Ovary (tissue), 9 donors: ENCODE data around the gene ABHD6. TPM values are rescaled to one million over a fixed set of nuclear protein-coding genes. Genes with fewer than 3 reads are reported as not detected.
A peak's percentile ranks its signal among the peaks of the same experiment; 100 is the strongest.
"Not testable (repeated sequence)": the region's sequence is repeated elsewhere in the genome, so short reads cannot be mapped to it uniquely, and the experiment has no call there.

Experiments used
- DNase-seq, 5 donors: peaks; one replicate each; pipeline ENCODE4 v3.0.0-alpha.2; 2019 to 2020
- H3K27ac ChIP-seq, 2 donors: fragments of 200-600 bp; one replicate each; pipeline versions ENCODE4 v1.5.1 to v1.8.0; 2019 to 2022
- H3K27me3 ChIP-seq: fragments of 200-600 bp; one replicate; pipeline ENCODE4 v1.8.0; 2022
- H3K36me3 ChIP-seq: fragments of 200-600 bp; sonication (generic); one replicate; pipeline ENCODE4 v1.5.1; 2019
- H3K4me1 ChIP-seq: one replicate; pipeline ENCODE4 v1.8.1; 2013; ENCODE audit warnings: mild to moderate bottlenecking, moderate library complexity; ENCODE audit not compliant: insufficient read depth
- H3K4me3 ChIP-seq: fragments of 200-600 bp; sonication (generic); one replicate; pipeline ENCODE4 v1.5.1; 2017
- H3K9me3 ChIP-seq, 2 donors: fragments of 200-600 bp in 1 of 2; sonication (generic) in 1 of 2; one replicate each; pipeline versions ENCODE4 v1.5.1 to v1.8.1; 2013 to 2019; ENCODE audit warnings: mild to moderate bottlenecking in 1 of 2, moderate library complexity in 1 of 2
- EP300 ChIP-seq: sonication (generic); formaldehyde crosslinking; IDR thresholded peaks from one replicate; pipeline ENCODE4 v1.6.1; 2017; ENCODE audit warnings: antibody characterized with exemption
- POLR2A ChIP-seq: fragments of 450-650 bp; IDR thresholded peaks from one replicate; pipeline ENCODE4 v1.6.1; 2017; ENCODE audit warnings: antibody characterized with exemption, mild to moderate bottlenecking, moderate library complexity
- WGBS, 3 donors: extraction: QIAGEN DNeasy Blood & Tissue Kit in 1 of 3; methylation state at CpG; one replicate each; pipeline versions ENCODE4 v1.1.5 to v1.1.7; 2013 to 2017; 5-methylcytosine and 5-hydroxymethylcytosine counted together
- intact Hi-C, 4 donors: fragments of 100-400 bp; cut with DNase I; formaldehyde crosslinking; loops; one replicate each; pipeline versions ENCODE4 v1.11.0 to v1.15.1; 2022 to 2023
- polyA plus RNA-seq, 2 donors: library from polyadenylated mRNA; stranded (reverse); fragments of 200-250 nt in 1 of 2; fragments of 350-450 nt in 1 of 2; fragmentation: Illumina TruSeq in 1 of 2; extraction: RNeasy Lipid Tissue Mini Kit (QIAGEN cat#74804) in 1 of 2; gene quantifications; one replicate each; pipeline ENCODE4 v1.2.3, GENCODE V29; 2013 to 2014
- total RNA-seq, 7 donors: library from RNA; depleted of rRNA in 2 of 7; stranded (reverse); fragments of >200 nt in 2 of 7; fragmentation: NEBNext Ultra II Directional in 3 of 7; extraction: Animal tissue kit (Norgen Biotek cat#: 25700) in 3 of 7; gene quantifications; one replicate each; pipeline versions ENCODE4 v1.1.0 to v1.2.4, GENCODE V29; 2016 to 2023
- TF ChIP-seq, protein P1 (sequence below), 3 donors: fragments of 450-650 bp in 2 of 3; fragments of 200-600 bp in 1 of 3; IDR thresholded peaks; one replicate each; pipeline versions ENCODE4 v1.5.1 to v1.8.0; 2016 to 2022; ENCODE audit warnings: antibody characterized with exemption in 3 of 3, mild to moderate bottlenecking in 1 of 3
- donor health status: DM: no; HTN: no; CAD: no; lungs with moderate emphysema.
- donor health status: DM: no; HTN: no; CAD: no.
- donor health status: Bipolar disorder and iron deficiency.
- donor health status: DM: yes; HTN: yes; CAD: no.
- donor health status: DM: no; HTN: no; CAD: no.
- donor health status: DM: yes; HTN: yes; CAD: no.

ABHD6 gene
- total and polyA plus RNA-seq, 9 donors: 4.8 to 36.6 (median 10.5) TPM

DNA sequence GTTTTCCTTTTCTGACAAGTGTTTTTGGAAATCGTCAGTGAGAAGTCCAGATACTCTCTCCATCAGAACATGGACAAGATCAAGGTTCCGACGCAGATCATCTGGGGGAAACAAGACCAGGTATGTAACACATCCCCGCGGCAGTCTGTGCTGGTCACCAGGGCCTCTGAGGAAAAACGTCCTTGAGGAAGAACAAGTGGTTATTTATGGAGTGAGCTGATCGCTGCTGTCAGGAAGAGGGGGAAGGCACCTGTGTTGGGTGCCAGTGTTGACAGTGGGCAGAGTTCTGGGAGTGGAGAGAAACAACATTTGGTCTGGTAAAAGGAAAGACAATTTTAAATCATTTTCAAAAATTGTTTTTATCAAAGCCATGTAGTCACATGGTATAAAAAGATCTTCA, 47.7 kb downstream of the ABHD6 start:
- Histone ChIP-seq H3K27me3 (no peaks in the 10 kb centered on the region), H3K36me3 (no peaks in the 10 kb centered on the region), H3K27ac (no peak overlapping the region), H3K9me3 (no peaks in the 10 kb centered on the region), H3K4me3 (no peak overlapping the region), H3K4me1 (peaks cover 9% of the 10 kb centered on the region)
- WGBS, 3 donors: 64 to 73% (median 66%) methylated on average over 7 of the region's 7 CpGs
- DNase-seq: no peak
- intact Hi-C loops: no loop called here
- TF ChIP-seq, protein P1, sequence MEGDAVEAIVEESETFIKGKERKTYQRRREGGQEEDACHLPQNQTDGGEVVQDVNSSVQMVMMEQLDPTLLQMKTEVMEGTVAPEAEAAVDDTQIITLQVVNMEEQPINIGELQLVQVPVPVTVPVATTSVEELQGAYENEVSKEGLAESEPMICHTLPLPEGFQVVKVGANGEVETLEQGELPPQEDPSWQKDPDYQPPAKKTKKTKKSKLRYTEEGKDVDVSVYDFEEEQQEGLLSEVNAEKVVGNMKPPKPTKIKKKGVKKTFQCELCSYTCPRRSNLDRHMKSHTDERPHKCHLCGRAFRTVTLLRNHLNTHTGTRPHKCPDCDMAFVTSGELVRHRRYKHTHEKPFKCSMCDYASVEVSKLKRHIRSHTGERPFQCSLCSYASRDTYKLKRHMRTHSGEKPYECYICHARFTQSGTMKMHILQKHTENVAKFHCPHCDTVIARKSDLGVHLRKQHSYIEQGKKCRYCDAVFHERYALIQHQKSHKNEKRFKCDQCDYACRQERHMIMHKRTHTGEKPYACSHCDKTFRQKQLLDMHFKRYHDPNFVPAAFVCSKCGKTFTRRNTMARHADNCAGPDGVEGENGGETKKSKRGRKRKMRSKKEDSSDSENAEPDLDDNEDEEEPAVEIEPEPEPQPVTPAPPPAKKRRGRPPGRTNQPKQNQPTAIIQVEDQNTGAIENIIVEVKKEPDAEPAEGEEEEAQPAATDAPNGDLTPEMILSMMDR (IDR thresholded peaks at IDR 0.05): no peak
- TF ChIP-seq EP300 (no peak), POLR2A (no peak)

DNA sequence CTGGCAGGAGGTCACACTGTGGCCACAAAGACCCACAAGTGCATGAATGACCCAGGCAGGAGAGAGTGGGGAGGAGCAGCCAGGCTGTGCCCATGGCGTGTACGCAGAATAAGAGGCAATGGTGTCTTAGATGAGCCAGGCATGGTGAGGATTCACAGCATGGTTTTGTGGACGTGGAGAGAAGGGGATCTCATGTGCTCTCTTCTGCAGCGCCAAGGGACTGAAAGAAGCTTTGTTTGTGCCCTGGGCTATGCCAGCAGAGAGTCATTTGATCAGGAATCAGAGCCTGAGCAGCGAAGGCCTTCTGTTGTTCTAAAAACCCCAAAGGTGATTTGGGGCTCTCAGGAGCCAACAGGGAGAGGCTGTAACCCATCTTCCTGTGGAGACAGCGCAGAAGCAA, 49.8 kb downstream of the ABHD6 start:
- Histone ChIP-seq H3K27ac (peak overlapping the region in 1 of 2 donors; percentile 12), H3K4me3 (no peak overlapping the region), H3K9me3 (no peaks in the 10 kb centered on the region), H3K27me3 (no peaks in the 10 kb centered on the region), H3K36me3 (no peaks in the 10 kb centered on the region), H3K4me1 (peaks cover 9% of the 10 kb centered on the region)
- 54 to 70% (median 66%) methylated on average over 6 of the region's 6 CpGs for WGBS, 3 donors
- TF ChIP-seq POLR2A: no peak
- no peak for DNase-seq
- intact Hi-C loops: no loop called here

DNA sequence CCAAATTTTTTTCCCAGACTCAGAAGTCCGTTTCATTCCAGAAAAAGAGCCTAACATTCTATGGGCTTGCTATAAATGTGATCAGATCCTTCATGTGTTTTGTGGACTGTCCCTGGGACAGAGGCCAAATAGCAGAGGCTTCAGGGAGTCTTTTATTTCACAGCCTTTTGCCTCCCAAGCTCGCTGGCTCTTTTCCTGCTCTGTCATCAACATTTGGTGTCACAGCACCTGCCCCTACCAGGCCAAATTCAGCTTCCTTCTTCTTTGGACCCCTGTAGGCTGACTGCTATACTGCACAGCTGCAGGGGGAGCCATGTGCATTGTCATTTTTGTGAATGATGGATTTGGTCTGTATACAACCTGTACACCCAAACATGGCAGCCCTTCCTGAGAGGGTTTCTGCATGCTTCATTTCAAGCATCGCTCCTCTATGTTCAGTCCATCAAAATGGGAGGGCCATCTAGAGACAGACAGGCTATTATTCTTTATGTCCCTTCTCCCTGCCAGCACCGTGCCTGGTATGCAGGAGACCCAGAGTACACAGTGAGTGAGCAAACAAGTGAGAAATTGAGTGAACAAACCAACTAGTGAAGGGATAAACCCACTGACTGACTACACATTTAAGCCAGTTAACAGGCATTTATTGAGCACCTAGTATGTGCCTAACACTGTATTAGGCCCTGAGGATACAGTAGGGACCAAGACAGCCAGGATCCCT, 50.6 kb downstream of the ABHD6 start:
- intact Hi-C loops: no loop called here

DNA sequence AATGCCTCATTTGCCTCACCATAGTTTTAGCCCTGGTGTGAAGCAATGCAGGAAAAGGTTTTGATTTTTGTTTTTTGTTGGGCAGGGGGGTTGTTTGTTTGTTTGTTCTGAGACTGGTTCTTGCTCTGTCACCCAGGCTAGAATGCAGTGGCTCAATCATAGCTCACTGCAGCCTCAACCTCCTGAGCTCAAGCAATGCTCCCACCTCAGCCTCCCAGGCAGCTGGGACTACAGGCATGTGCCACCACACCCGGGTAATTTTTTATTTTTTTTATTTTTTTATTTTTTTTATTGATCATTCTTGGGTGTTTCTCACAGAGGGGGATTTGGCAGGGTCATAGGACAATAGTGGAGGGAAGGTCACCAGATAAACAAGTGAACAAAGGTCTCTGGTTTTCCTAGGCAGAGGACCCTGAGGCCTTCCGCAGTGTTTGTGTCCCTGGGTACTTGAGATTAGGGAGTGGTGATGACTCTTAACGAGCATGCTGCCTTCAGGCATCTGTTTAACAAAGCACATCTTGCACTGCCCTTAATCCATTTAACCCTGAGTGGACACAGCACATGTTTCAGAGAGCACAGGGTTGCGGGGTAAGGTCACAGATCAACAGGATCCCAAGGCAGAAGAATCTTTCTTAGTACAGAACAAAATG, 51.5 kb downstream of the ABHD6 start:
- H3K36me3 ChIP-seq: not testable (repeated sequence)

More for the DNA sequence above, 50.6 kb downstream of the ABHD6 start:
- Histone ChIP-seq H3K4me3 (no peak overlapping the region), H3K27me3 (no peaks in the 10 kb centered on the region), H3K9me3 (no peaks in the 10 kb centered on the region), H3K36me3 (no peaks in the 10 kb centered on the region), H3K4me1 (peaks cover 9% of the 10 kb centered on the region), H3K27ac (no peak overlapping the region)
- no peak for TF ChIP-seq EP300
- TF ChIP-seq, protein P1 (IDR thresholded peaks at IDR 0.05): no peak
- TF ChIP-seq POLR2A: no peak
- 52 to 62% (median 54%) methylated on average over 4 of the region's 4 CpGs for WGBS, 3 donors
- DNase-seq: peak in 3 of 5 donors; percentile 50 to 58 (median 56)

DNA sequence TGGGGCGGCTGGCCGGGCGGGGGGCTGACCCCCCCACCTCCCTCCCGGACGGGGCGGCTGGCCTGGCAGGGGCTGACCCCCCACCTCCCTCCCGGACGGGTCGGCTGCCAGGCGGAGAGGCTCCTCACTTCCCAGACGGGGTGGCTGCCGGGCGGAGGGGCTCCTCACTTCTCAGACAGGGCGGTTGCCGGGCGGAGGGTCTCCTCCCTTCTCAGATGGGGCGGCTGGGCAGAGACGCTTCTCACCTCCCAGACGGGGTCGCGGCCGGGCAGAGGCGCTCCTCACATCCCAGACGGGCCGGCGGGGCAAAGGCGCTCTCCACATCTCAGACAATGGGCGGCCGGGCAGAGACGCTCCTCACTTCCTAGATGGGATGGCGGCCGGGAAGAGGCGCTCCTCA, 52.9 kb downstream of the ABHD6 start:
- not testable (repeated sequence) for H3K27me3 ChIP-seq, H3K4me3 ChIP-seq, H3K9me3 ChIP-seq, H3K27ac ChIP-seq, H3K36me3 ChIP-seq, H3K4me1 ChIP-seq, DNase-seq
- intact Hi-C loops: loop anchor here in 1 of 4 donors (10.0 kb wide), 1 partner anchor 56 kb away; the partner anchor contains the start of gene ABHD6
- whole genome bisulfite sequencing, 3 donors: 97 to 100% (median 99%) methylated on average over 12 to 20 of the region's 33 CpGs

More for the DNA sequence above, 51.5 kb downstream of the ABHD6 start:
- DNase-seq, H3K4me3 ChIP-seq, H3K9me3 ChIP-seq, H3K27me3 ChIP-seq, intact Hi-C loops, H3K4me1 ChIP-seq, H3K27ac ChIP-seq: not testable (repeated sequence)
- 85 to 93% (median 90%) methylated on average over 3 to 4 of the region's 4 CpGs for WGBS, 3 donors
